ENCODE results near the gene CCDC136.
A peak's percentile ranks its signal among the peaks of the same experiment; 100 is the strongest.

CCDC136 gene

DNA sequence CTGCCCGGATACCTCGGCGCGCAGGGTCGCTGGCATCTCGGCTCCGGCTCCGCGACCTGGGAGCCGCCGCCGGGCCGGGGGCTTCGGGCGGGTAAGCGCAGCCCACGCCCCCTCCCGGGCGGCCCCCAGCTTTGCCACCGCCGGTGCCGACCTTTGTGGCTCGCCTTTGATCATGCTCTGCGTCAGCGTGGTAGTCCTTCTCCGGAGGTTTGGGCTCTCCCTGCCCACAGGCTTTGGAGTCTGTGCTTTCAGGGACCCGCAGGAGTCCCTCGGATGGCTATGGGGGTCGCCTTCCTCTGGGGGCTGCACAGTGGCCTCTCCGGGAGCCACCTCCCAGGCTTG is 78.1 kb downstream of the CCDC136 start:
- H3K9me3 ChIP-seq (ENCODE audit: control insufficient read depth, insufficient read depth, low read length) = no peaks in the 10 kb centered on the region
- H3K27ac ChIP-seq (ENCODE audit: low read depth, low read length) = no peak overlapping the region
- peak overlapping the region; percentile 85 for H3K4me2 ChIP-seq (ENCODE audit: low read length)
- H3F3A ChIP-seq (ENCODE audit: control insufficient read depth, insufficient read depth) = peaks cover 9% of the 10 kb centered on the region
- H4K20me1 ChIP-seq (ENCODE audit: control insufficient read depth, insufficient read depth, low read depth, low read length) = 0 out of 2 replicates have a peak, but pooled peaks cover 5% of the 10 kb centered on the region
- TF ChIP-seq, protein P1, sequence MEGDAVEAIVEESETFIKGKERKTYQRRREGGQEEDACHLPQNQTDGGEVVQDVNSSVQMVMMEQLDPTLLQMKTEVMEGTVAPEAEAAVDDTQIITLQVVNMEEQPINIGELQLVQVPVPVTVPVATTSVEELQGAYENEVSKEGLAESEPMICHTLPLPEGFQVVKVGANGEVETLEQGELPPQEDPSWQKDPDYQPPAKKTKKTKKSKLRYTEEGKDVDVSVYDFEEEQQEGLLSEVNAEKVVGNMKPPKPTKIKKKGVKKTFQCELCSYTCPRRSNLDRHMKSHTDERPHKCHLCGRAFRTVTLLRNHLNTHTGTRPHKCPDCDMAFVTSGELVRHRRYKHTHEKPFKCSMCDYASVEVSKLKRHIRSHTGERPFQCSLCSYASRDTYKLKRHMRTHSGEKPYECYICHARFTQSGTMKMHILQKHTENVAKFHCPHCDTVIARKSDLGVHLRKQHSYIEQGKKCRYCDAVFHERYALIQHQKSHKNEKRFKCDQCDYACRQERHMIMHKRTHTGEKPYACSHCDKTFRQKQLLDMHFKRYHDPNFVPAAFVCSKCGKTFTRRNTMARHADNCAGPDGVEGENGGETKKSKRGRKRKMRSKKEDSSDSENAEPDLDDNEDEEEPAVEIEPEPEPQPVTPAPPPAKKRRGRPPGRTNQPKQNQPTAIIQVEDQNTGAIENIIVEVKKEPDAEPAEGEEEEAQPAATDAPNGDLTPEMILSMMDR (IDR thresholded peaks at IDR 0.05; ENCODE audit: low read depth, low read length, poor library complexity, severe bottlenecking) = no peak
- TF ChIP-seq EZH2phosphoT487 (IDR thresholded peaks at IDR 0.05; ENCODE audit: borderline replicate concordance, low read length) = no peak
- H3K4me1 ChIP-seq (ENCODE audit: control insufficient read depth, low read length) = peaks cover 38% of the 10 kb centered on the region
- peaks cover 21% of the 10 kb centered on the region for H3K36me3 ChIP-seq (ENCODE audit: control insufficient read depth, low read length)
- H3K9me2 ChIP-seq (replicated peaks; ENCODE audit: control insufficient read depth, low read length) = no peaks in the 10 kb centered on the region
- peak overlapping the region; percentile 72 for H3K4me3 ChIP-seq (ENCODE audit: low read length)
- H3K79me2 ChIP-seq (ENCODE audit: control insufficient read depth, low read length) = peaks cover 4% of the 10 kb centered on the region
- peaks cover 6% of the 10 kb centered on the region for H3K27me3 ChIP-seq (ENCODE audit: control insufficient read depth, low read length)

DNA sequence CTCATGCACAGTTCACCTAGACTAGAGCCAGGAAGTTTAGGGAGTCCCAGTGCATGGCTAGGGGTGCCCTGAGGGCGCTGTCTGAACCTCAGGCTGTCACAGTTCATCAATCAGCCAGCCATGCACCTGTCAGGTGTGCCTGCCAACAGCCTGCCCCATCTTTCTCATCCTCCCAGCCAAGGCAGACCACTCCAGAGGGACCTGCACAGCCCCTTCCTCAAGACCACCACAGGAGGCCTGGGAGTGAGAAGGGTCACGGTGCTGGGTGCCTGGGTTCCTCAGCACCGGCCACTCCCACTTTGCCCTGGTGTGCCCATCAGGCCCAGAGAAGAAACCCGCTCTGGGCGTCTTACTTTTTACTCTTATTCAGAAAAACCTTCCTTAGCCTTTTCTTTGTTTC is 79.3 kb downstream of the CCDC136 start:
- Histone ChIP-seq H4K20me1 (ENCODE audit: control insufficient read depth, insufficient read depth, low read depth, low read length) (0 out of 2 replicates have a peak, but pooled peaks cover 5% of the 10 kb centered on the region), H3F3A (ENCODE audit: control insufficient read depth, insufficient read depth) (peaks cover 9% of the 10 kb centered on the region), H3K4me2 (ENCODE audit: low read length) (peak overlapping the region; percentile 85), H3K36me3 (ENCODE audit: control insufficient read depth, low read length) (peaks cover 10% of the 10 kb centered on the region), H3K9me3 (ENCODE audit: control insufficient read depth, insufficient read depth, low read length) (no peaks in the 10 kb centered on the region), H3K27me3 (ENCODE audit: control insufficient read depth, low read length) (peaks cover 6% of the 10 kb centered on the region), H3K27ac (ENCODE audit: low read depth, low read length) (no peak overlapping the region), H3K9me2 (replicated peaks; ENCODE audit: control insufficient read depth, low read length) (no peaks in the 10 kb centered on the region), H3K79me2 (ENCODE audit: control insufficient read depth, low read length) (no peaks in the 10 kb centered on the region), H3K4me3 (ENCODE audit: low read length) (peak overlapping the region; percentile 10; the same call in 1 of the 2 replicates), H3K4me1 (ENCODE audit: control insufficient read depth, low read length) (peaks cover 38% of the 10 kb centered on the region)
- no peak for TF ChIP-seq EZH2phosphoT487 (IDR thresholded peaks at IDR 0.05; ENCODE audit: borderline replicate concordance, low read length)
- TF ChIP-seq, protein P1 (IDR thresholded peaks at IDR 0.05; ENCODE audit: low read depth, low read length, poor library complexity, severe bottlenecking) = peak; percentile 11
